WERI-Rb-1 (cell line): Measurements from ENCODE around the gene PPIL1.

ENCODE experiments used
- DNase-seq: peaks from one replicate; pipeline ENCODE4 v3.0.0-alpha.2; 2020
- H3K27ac ChIP-seq: fragments of 250-450 bp; sonication (Bioruptor Pico); 2 replicates; pipeline ENCODE4 v1.5.1; 2020; ENCODE audit warnings: mild to moderate bottlenecking, moderate library complexity
- H3K27me3 ChIP-seq: fragments of 250-450 bp; sonication (Bioruptor Pico); 2 replicates; pipeline ENCODE4 v1.5.1; 2021; ENCODE audit warnings: mild to moderate bottlenecking, low read depth, moderate library complexity; ENCODE audit not compliant: insufficient read depth, severe bottlenecking
- H3K36me3 ChIP-seq: fragments of 250-450 bp; sonication (Bioruptor Pico); 2 replicates; pipeline ENCODE4 v1.5.1; 2020; ENCODE audit warnings: mild to moderate bottlenecking, moderate library complexity
- H3K4me3 ChIP-seq: 2 replicates; pipeline ENCODE4 v1.5.1; 2011; ENCODE audit warnings: low read depth, mild to moderate bottlenecking, control low read depth, low read length
- H3K9me3 ChIP-seq: fragments of 250-450 bp; sonication (Bioruptor Pico); 2 replicates; pipeline ENCODE4 v1.5.1; 2021; ENCODE audit warnings: mild to moderate bottlenecking, moderate library complexity; ENCODE audit not compliant: severe bottlenecking
- TF ChIP-seq, protein P1 (sequence below): IDR thresholded peaks from 2 replicates; pipeline ENCODE4 v1.5.1; 2011; ENCODE audit warnings: low read depth, mild to moderate bottlenecking, control low read depth, inconsistent platforms, low read length

Gene PPIL1

GRCh38 chr6:36863670-36864540 lies 10.7 kb downstream of the PPIL1 start:
- Histone ChIP-seq H3K27ac (no peak overlapping the region), H3K4me3 (no peak overlapping the region), H3K9me3 (no peaks in the 10 kb centered on the region), H3K36me3 (peaks cover 94% of the 10 kb centered on the region), H3K27me3 (no peaks in the 10 kb centered on the region)
- TF ChIP-seq, protein P1, sequence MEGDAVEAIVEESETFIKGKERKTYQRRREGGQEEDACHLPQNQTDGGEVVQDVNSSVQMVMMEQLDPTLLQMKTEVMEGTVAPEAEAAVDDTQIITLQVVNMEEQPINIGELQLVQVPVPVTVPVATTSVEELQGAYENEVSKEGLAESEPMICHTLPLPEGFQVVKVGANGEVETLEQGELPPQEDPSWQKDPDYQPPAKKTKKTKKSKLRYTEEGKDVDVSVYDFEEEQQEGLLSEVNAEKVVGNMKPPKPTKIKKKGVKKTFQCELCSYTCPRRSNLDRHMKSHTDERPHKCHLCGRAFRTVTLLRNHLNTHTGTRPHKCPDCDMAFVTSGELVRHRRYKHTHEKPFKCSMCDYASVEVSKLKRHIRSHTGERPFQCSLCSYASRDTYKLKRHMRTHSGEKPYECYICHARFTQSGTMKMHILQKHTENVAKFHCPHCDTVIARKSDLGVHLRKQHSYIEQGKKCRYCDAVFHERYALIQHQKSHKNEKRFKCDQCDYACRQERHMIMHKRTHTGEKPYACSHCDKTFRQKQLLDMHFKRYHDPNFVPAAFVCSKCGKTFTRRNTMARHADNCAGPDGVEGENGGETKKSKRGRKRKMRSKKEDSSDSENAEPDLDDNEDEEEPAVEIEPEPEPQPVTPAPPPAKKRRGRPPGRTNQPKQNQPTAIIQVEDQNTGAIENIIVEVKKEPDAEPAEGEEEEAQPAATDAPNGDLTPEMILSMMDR, result no peak
- no peak for DNase-seq

- DNase-seq, result no peak
- Histone ChIP-seq H3K27me3 (no peaks in the 10 kb centered on the region), H3K9me3 (no peaks in the 10 kb centered on the region), H3K36me3 (peaks cover 94% of the 10 kb centered on the region), H3K27ac (no peak overlapping the region), H3K4me3 (no peak overlapping the region)
- TF ChIP-seq, protein P1, result no peak
Measured at GRCh38 chr6:36862848-36863382, 11.7 kb downstream of the PPIL1 start.

DNA sequence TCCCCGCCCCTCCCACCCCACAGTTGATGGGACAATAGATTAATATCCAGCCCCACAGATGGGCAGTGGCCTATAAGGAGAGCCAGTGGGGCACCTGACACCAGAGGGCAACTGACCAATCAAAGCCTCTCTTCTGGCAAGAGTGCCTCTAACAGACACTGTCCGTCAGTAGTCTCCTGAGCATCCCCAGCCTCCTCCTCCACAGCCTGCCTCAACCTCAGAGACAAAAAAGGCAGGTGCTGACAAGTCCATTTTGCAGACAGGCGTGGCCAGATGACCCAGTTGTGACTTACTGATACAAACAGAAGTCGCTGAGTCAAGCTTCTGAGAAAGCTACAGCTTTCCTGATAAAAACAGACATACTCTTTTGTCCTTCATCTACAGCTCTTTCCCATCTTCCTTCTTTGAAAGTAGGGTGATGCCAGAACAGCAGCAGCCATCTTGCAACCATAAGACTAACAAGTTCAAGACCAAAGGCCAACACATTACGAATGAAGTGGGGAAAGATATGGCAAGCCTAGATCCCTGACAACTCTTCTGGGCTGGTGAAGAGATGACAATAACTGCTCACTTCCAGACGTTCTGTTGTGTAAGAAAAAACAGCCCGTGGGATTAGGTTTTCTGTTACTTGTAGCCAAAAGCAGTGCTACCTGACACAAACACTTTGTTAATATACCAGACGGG lies 12.3 kb downstream of the PPIL1 start:
- DNase-seq, result no peak
- Histone ChIP-seq H3K4me3 (no peak overlapping the region), H3K27me3 (no peaks in the 10 kb centered on the region), H3K9me3 (no peaks in the 10 kb centered on the region), H3K36me3 (peaks cover 94% of the 10 kb centered on the region), H3K27ac (no peak overlapping the region)
- TF ChIP-seq, protein P1, result no peak

DNA sequence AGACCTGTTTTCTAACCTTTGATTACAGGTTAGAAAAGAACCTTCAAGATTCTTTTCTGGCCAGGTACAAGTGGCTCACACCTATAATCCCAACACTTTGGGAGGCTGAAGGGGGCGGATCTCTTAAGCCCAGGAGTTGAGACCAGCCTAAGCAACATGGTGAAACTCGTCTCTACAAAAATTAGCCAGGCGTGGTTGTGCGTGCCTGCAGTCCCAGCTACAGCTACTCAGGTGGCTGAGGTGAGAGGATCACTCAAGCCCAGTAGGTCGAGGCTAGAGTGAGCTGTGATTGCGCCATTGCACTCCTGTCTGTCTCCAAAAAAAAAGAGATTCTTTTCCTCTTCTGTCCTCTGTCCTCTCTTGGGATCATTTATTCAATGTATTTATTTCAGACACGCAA lies 14.5 kb downstream of the PPIL1 start:
- no peak for DNase-seq
- no peaks in the 10 kb centered on the region for H3K9me3 ChIP-seq
- no peak overlapping the region for H3K4me3 ChIP-seq
- no peaks in the 10 kb centered on the region for H3K27me3 ChIP-seq
- TF ChIP-seq, protein P1, result no peak
- H3K36me3 ChIP-seq, result peaks cover 94% of the 10 kb centered on the region
- H3K27ac ChIP-seq, result no peak overlapping the region

GRCh38 chr6:36858407-36858981 lies 16.1 kb downstream of the PPIL1 start:
- Histone ChIP-seq H3K27me3 (no peaks in the 10 kb centered on the region), H3K27ac (no peak overlapping the region), H3K36me3 (peaks cover 92% of the 10 kb centered on the region), H3K4me3 (no peak overlapping the region), H3K9me3 (no peaks in the 10 kb centered on the region)
- no peak for DNase-seq
- TF ChIP-seq, protein P1, result no peak
